KOPT-K1 (cell line): Measurements from ENCODE around the gene PSMA7.

ENCODE experiments used
- H3K27ac ChIP-seq: fragments of 200-600 bp; sonication (generic); 2 replicates; pipeline ENCODE4 v1.5.1; 2016; ENCODE audit warnings: antibody characterized with exemption, mild to moderate bottlenecking, low read depth, low read length; ENCODE audit not compliant: poor library complexity, severe bottlenecking
- H3K36me3 ChIP-seq: fragments of 200-600 bp; sonication (generic); 2 replicates; pipeline ENCODE4 v1.5.1; 2017; ENCODE audit warnings: antibody characterized with exemption, mild to moderate bottlenecking, low read length, moderate library complexity; ENCODE audit not compliant: insufficient read depth
- H3K9me3 ChIP-seq: fragments of 200-600 bp; sonication (generic); 2 replicates; pipeline ENCODE4 v1.5.1; 2017; ENCODE audit warnings: antibody characterized with exemption, low read length, mild to moderate bottlenecking; ENCODE audit not compliant: insufficient read depth, poor library complexity, severe bottlenecking

The PSMA7 gene

GRCh38 chr20:62114894-62115293 lies 28.3 kb downstream of the PSMA7 start:
- H3K9me3 ChIP-seq: peaks cover 38% of the 10 kb centered on the region
- no peaks in the 10 kb centered on the region for H3K36me3 ChIP-seq
- no peak overlapping the region for H3K27ac ChIP-seq

- no peaks in the 10 kb centered on the region for H3K36me3 ChIP-seq
- H3K9me3 ChIP-seq: peaks cover 62% of the 10 kb centered on the region
- no peak overlapping the region for H3K27ac ChIP-seq
These were observed 30.8 kb downstream of the PSMA7 start for GRCh38 chr20:62112368-62112767.

- no peak overlapping the region for H3K27ac ChIP-seq
- peaks cover 73% of the 10 kb centered on the region for H3K9me3 ChIP-seq
- H3K36me3 ChIP-seq: no peaks in the 10 kb centered on the region
These were observed 32.0 kb downstream of the PSMA7 start for GRCh38 chr20:62111148-62111547.

GRCh38 chr20:62105592-62105991 lies 37.6 kb downstream of the PSMA7 start:
- H3K27ac ChIP-seq: no peak overlapping the region
- no peaks in the 10 kb centered on the region for H3K36me3 ChIP-seq
- peaks cover 74% of the 10 kb centered on the region for H3K9me3 ChIP-seq

- H3K36me3 ChIP-seq: no peaks in the 10 kb centered on the region
- no peak overlapping the region for H3K27ac ChIP-seq
- H3K9me3 ChIP-seq: peaks cover 67% of the 10 kb centered on the region
These were observed 38.3 kb downstream of the PSMA7 start for GRCh38 chr20:62104791-62105345.

- Histone ChIP-seq H3K36me3 (no peaks in the 10 kb centered on the region), H3K9me3 (peaks cover 63% of the 10 kb centered on the region), H3K27ac (no peak overlapping the region)
These were observed 38.9 kb downstream of the PSMA7 start for GRCh38 chr20:62104234-62104789.

GRCh38 chr20:62103508-62104233 lies 39.5 kb downstream of the PSMA7 start:
- Histone ChIP-seq H3K9me3 (peaks cover 56% of the 10 kb centered on the region), H3K36me3 (no peaks in the 10 kb centered on the region), H3K27ac (no peak overlapping the region)

- Histone ChIP-seq H3K36me3 (no peaks in the 10 kb centered on the region), H3K9me3 (peaks cover 32% of the 10 kb centered on the region), H3K27ac (no peak overlapping the region)
These were observed 42.1 kb downstream of the PSMA7 start for GRCh38 chr20:62101078-62101477.

GRCh38 chr20:62097881-62098407 lies 45.2 kb downstream of the PSMA7 start:
- Histone ChIP-seq H3K9me3 (peaks cover 17% of the 10 kb centered on the region), H3K36me3 (no peaks in the 10 kb centered on the region), H3K27ac (no peak overlapping the region)

GRCh38 chr20:62096421-62097380 lies 46.5 kb downstream of the PSMA7 start:
- Histone ChIP-seq H3K27ac (no peak overlapping the region), H3K36me3 (no peaks in the 10 kb centered on the region), H3K9me3 (peaks cover 10% of the 10 kb centered on the region)

GRCh38 chr20:62089393-62089792 lies 53.8 kb downstream of the PSMA7 start:
- H3K9me3 ChIP-seq: no peaks in the 10 kb centered on the region
- H3K27ac ChIP-seq: no peak overlapping the region
- H3K36me3 ChIP-seq: no peaks in the 10 kb centered on the region

- H3K9me3 ChIP-seq: no peaks in the 10 kb centered on the region
- H3K27ac ChIP-seq: no peak overlapping the region
- no peaks in the 10 kb centered on the region for H3K36me3 ChIP-seq
These were observed 54.7 kb downstream of the PSMA7 start for GRCh38 chr20:62088258-62089127.

GRCh38 chr20:62087632-62088031 lies 55.6 kb downstream of the PSMA7 start:
- Histone ChIP-seq H3K36me3 (no peaks in the 10 kb centered on the region), H3K27ac (no peak overlapping the region), H3K9me3 (no peaks in the 10 kb centered on the region)

- no peak overlapping the region for H3K27ac ChIP-seq
- no peaks in the 10 kb centered on the region for H3K9me3 ChIP-seq
- no peaks in the 10 kb centered on the region for H3K36me3 ChIP-seq
These were observed 56.0 kb downstream of the PSMA7 start for GRCh38 chr20:62087227-62087626.
